Osteoblast (primary cell): ENCODE measurements around the gene NQO1. TPM values are rescaled to one million over a fixed set of nuclear protein-coding genes. Genes with fewer than 3 reads are reported as not detected.

ENCODE experiments used
- DNase-seq: peaks from one replicate; pipeline ENCODE4 v3.0.0; 2011; ENCODE audit warnings: low spot score, mixed read lengths; ENCODE audit not compliant: insufficient read length; ENCODE audit errors: missing footprints
- H2AFZ ChIP-seq: 2 replicates; pipeline ENCODE4 v1.6.0; 2011; ENCODE audit warnings: mild to moderate bottlenecking, low read length
- H3K27ac ChIP-seq: 2 replicates; pipeline ENCODE4 v1.5.1; 2011; ENCODE audit warnings: mild to moderate bottlenecking, low read depth, low read length, moderate library complexity
- H3K27me3 ChIP-seq: 2 replicates; pipeline ENCODE4 v1.6.0; 2012; ENCODE audit warnings: mild to moderate bottlenecking, control low read depth, inconsistent platforms, low read length, moderate library complexity; ENCODE audit not compliant: insufficient read depth
- H3K36me3 ChIP-seq: 2 replicates; pipeline ENCODE4 v1.5.1; 2011; ENCODE audit warnings: mild to moderate bottlenecking, low read length, control low read depth, moderate library complexity; ENCODE audit not compliant: insufficient read depth
- H3K4me1 ChIP-seq: 2 replicates; pipeline ENCODE4 v1.5.1; 2011; ENCODE audit warnings: mild to moderate bottlenecking, low read length, control low read depth, moderate library complexity; ENCODE audit not compliant: insufficient read depth
- H3K4me2 ChIP-seq: 2 replicates; pipeline ENCODE4 v1.6.0; 2011; ENCODE audit warnings: mild to moderate bottlenecking, low read length; ENCODE audit not compliant: insufficient read depth
- H3K4me3 ChIP-seq: fragments of 200-600 bp; sonication (generic); 3 replicates; pipeline ENCODE4 v1.5.1; 2012; ENCODE audit warnings: mild to moderate bottlenecking, low read length, inconsistent platforms; ENCODE audit not compliant: insufficient read depth
- H3K79me2 ChIP-seq: 2 replicates; pipeline ENCODE4 v1.6.0; 2012; ENCODE audit warnings: mild to moderate bottlenecking, low read length, control low read depth, inconsistent platforms; ENCODE audit not compliant: insufficient read depth
- H3K9me3 ChIP-seq: 2 replicates; pipeline ENCODE4 v1.5.1; 2011; ENCODE audit warnings: low read depth, low read length, control low read depth
- H4K20me1 ChIP-seq: 2 replicates; pipeline ENCODE4 v1.6.0; 2012; ENCODE audit warnings: mild to moderate bottlenecking, low read length, control low read depth; ENCODE audit not compliant: insufficient read depth
- total RNA-seq: library from RNA; depleted of rRNA; stranded (reverse); fragments of >200 nt; gene quantifications from 2 replicates; pipeline ENCODE4 v1.2.3, GENCODE V29; 2012
- TF ChIP-seq, protein P1 (sequence below): IDR thresholded peaks from 2 replicates; pipeline ENCODE4 v1.5.1; 2011; ENCODE audit warnings: mild to moderate bottlenecking, low read depth, low read length, moderate library complexity; ENCODE audit errors: extremely low read depth

Gene NQO1
- total RNA-seq, 1 donor, result 327 TPM

DNA sequence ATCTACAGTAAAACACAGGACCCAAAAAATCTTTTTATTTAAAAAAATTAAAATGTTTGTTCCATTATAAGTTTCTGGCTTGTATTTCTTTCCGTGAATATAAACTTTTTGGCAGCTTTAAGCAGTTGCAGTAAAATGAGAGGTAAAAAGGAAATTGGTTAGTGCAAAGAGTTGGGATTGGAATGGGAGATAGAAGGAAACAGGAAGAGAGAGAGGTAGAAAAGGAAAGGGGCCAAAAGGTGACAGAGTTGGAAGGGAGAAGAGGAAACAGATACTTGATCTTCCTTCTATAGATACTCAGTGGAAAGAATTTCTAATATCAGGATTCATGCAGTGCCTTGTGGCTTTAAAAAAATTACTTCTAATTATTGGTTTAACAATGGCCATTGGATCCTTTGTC lies 63.5 kb downstream of the NQO1 start:
- no peaks in the 10 kb centered on the region for H4K20me1 ChIP-seq
- H3K27me3 ChIP-seq, result no peaks in the 10 kb centered on the region
- H3K4me3 ChIP-seq, result no peak overlapping the region
- no peak for DNase-seq
- H3K4me1 ChIP-seq, result no peaks in the 10 kb centered on the region
- TF ChIP-seq, protein P1, sequence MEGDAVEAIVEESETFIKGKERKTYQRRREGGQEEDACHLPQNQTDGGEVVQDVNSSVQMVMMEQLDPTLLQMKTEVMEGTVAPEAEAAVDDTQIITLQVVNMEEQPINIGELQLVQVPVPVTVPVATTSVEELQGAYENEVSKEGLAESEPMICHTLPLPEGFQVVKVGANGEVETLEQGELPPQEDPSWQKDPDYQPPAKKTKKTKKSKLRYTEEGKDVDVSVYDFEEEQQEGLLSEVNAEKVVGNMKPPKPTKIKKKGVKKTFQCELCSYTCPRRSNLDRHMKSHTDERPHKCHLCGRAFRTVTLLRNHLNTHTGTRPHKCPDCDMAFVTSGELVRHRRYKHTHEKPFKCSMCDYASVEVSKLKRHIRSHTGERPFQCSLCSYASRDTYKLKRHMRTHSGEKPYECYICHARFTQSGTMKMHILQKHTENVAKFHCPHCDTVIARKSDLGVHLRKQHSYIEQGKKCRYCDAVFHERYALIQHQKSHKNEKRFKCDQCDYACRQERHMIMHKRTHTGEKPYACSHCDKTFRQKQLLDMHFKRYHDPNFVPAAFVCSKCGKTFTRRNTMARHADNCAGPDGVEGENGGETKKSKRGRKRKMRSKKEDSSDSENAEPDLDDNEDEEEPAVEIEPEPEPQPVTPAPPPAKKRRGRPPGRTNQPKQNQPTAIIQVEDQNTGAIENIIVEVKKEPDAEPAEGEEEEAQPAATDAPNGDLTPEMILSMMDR, result no peak
- H3K4me2 ChIP-seq, result no peak overlapping the region
- H3K79me2 ChIP-seq, result peaks cover 2% of the 10 kb centered on the region
- H3K36me3 ChIP-seq, result peaks cover 42% of the 10 kb centered on the region
- no peak overlapping the region for H2AFZ ChIP-seq
- H3K9me3 ChIP-seq, result no peaks in the 10 kb centered on the region
- no peak overlapping the region for H3K27ac ChIP-seq

DNA sequence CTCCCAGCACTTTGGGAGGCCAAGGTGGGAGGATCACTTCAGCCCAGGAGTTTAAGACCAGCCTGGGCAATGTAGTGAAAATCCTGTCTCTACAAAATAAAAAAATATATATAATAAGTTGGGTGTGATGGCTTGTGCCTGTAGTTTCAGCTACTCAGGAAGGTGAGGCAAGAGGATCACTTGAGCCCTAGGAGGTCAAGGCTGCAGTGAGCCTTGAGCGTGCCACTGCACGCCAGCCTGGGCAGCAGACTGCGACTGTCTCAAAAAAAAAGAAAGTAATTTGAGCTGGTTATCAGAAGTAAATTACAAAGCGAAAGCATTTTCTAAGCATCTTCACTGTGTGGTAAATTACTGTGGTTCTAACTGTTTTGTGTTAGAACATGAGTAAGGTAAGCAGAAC lies 66.2 kb downstream of the NQO1 start:
- no peaks in the 10 kb centered on the region for H3K9me3 ChIP-seq
- H3K36me3 ChIP-seq, result peaks cover 60% of the 10 kb centered on the region

More for the DNA sequence above, 66.2 kb downstream of the NQO1 start:
- H3K4me2 ChIP-seq, result no peak overlapping the region
- no peak overlapping the region for H2AFZ ChIP-seq
- no peaks in the 10 kb centered on the region for H3K4me1 ChIP-seq
- H3K27ac ChIP-seq, result no peak overlapping the region
- H4K20me1 ChIP-seq, result no peaks in the 10 kb centered on the region
- no peak for DNase-seq
- peaks cover 2% of the 10 kb centered on the region for H3K79me2 ChIP-seq
- H3K4me3 ChIP-seq, result no peak overlapping the region
- no peaks in the 10 kb centered on the region for H3K27me3 ChIP-seq
- TF ChIP-seq, protein P1, result no peak

Other genes with a start within 250 kb of the NQO1 start
- 29.3 and 41.8 TPM in 2 replicates for gene NFAT5, start 160.6 kb downstream of the NQO1 start, total RNA-seq
- gene NOB1, start 28.4 kb upstream of the NQO1 start, total RNA-seq, result 35.5 and 36.2 TPM in 2 replicates
- 43.3 and 46.7 TPM in 2 replicates for gene WWP2, start 35.8 kb upstream of the NQO1 start, total RNA-seq
- 0.29 and 1.1 TPM in 2 replicates for gene CLEC18A, start 224.8 kb upstream of the NQO1 start, total RNA-seq